Measurements from ENCODE around the gene PIGR.

Gene PIGR

GRCh38 chr1:206887701-206888100 lies 58.6 kb downstream of the PIGR start:
- no peak for DNase-seq

- DNase-seq = no peak
Measured at GRCh38 chr1:206886831-206887230, 59.4 kb downstream of the PIGR start.

GRCh38 chr1:206885341-206886060 lies 60.8 kb downstream of the PIGR start:
- no peak for DNase-seq

GRCh38 chr1:206883876-206884275 lies 62.4 kb downstream of the PIGR start:
- DNase-seq = no peak

DNA sequence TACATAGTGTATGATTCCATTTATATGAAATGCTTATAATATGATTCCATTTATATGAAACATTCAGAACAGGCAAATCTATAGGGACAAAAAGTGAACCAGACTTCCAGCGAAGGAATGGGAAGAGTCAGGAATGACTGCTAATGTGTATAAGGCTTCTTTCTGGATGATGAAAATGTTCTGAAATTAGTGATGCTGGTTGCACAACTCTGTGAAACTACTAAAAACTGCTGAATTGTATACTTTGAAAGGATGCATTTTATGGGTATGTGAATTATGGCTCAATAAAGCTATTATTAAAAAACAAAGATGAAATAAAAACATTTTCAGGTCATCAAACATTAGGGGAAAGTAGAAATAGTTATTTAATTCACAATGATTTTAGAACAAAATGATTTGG lies 63.1 kb downstream of the PIGR start:
- no peak for DNase-seq

DNA sequence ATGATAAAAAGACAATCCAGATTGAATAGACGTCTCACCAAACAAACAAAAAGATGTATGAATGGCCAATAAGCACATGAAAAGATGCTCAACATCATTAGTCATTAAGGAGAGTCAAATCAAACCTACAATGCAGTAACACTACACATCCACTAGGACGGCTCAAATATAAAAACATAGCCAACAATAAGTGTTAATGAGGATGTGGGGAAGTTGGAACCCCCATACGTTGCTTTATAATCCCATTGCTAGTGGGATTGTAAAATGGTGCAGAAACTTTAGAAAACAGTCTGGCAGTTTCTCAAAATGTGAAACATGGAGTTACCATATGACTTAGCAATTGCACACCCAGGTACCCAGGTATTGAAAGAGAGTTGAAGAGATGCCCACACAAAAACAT lies 63.7 kb downstream of the PIGR start:
- DNase-seq = no peak

- DNase-seq = no peak
Measured at GRCh38 chr1:206880314-206880713, 66.0 kb downstream of the PIGR start.

Measured in activated gamma-delta T cell (primary cell).